Measurements from ENCODE around the gene PNMT.

DNA sequence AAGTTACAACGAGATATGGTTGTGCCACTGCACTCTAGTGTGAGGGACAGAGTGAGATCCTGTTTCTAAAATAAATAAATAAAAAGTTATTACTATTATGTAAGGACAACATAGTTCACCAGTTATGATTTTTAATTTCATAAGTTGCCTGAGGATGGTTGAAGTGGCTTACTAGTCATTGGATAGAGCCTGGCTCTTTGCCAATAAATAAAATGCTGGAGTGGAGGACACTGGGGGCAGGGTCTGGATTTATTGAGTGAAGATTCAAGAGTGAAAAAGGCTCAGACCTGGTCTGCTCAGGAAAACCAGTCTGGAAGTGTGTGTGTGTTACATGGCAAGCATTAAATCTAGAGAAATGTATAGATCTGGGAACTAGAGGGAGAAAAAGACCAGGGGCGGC lies 29.2 kb upstream of the PNMT start:
- TF ChIP-seq, protein P1, sequence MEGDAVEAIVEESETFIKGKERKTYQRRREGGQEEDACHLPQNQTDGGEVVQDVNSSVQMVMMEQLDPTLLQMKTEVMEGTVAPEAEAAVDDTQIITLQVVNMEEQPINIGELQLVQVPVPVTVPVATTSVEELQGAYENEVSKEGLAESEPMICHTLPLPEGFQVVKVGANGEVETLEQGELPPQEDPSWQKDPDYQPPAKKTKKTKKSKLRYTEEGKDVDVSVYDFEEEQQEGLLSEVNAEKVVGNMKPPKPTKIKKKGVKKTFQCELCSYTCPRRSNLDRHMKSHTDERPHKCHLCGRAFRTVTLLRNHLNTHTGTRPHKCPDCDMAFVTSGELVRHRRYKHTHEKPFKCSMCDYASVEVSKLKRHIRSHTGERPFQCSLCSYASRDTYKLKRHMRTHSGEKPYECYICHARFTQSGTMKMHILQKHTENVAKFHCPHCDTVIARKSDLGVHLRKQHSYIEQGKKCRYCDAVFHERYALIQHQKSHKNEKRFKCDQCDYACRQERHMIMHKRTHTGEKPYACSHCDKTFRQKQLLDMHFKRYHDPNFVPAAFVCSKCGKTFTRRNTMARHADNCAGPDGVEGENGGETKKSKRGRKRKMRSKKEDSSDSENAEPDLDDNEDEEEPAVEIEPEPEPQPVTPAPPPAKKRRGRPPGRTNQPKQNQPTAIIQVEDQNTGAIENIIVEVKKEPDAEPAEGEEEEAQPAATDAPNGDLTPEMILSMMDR (IDR thresholded peaks at IDR 0.05), result no peak
- no peak for TF ChIP-seq POLR2A (IDR thresholded peaks at IDR 0.05)
- no peak for TF ChIP-seq POLR2AphosphoS5 (IDR thresholded peaks at IDR 0.05)
- TF ChIP-seq EP300 (IDR thresholded peaks at IDR 0.05), result no peak
